ENCODE data around the gene HPCA.

DNA sequence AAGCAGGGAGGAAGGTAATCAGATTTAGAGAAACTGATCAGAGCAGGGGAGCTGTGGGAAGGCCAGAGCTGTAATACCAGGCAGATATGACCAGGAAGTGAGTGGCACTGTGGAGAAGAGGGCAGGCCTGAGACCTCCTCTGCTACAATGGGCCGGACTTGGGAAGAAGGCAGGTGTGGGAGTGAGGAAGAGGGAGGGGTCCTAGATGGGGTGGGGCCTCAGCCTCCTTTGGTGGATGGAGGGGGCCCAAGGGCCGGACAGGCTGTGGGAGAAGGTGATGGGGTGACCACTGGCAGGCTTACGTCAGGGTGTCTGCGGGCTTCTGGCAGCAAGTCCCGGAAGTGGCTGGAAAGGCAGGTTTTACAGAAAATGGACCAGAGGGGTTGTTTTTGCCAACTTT, 5.0 kb upstream of the HPCA start:
- TF ChIP-seq POLR2A (IDR thresholded peaks at IDR 0.05; ENCODE audit: low read depth, low read length): no peak
- TF ChIP-seq POLR2AphosphoS5 (IDR thresholded peaks at IDR 0.05; ENCODE audit: low read depth, low read length): no peak
- TF ChIP-seq TAF1 (IDR thresholded peaks at IDR 0.05; ENCODE audit: low read depth, low read length): no peak
- no peak for TF ChIP-seq SPI1 (IDR thresholded peaks at IDR 0.05; ENCODE audit: low read depth, low read length)
- TF ChIP-seq POU2F2 (IDR thresholded peaks at IDR 0.05; ENCODE audit: low read depth, low read length): no peak
- TF ChIP-seq PAX5 (IDR thresholded peaks at IDR 0.05; ENCODE audit: insufficient read depth, low read length, severe bottlenecking): no peak
